Measurements from ENCODE around the gene C2CD3.
"Not testable (repeated sequence)": the region's sequence is repeated elsewhere in the genome, so short reads cannot be mapped to it uniquely, and the experiment has no call there.

The C2CD3 gene

DNA sequence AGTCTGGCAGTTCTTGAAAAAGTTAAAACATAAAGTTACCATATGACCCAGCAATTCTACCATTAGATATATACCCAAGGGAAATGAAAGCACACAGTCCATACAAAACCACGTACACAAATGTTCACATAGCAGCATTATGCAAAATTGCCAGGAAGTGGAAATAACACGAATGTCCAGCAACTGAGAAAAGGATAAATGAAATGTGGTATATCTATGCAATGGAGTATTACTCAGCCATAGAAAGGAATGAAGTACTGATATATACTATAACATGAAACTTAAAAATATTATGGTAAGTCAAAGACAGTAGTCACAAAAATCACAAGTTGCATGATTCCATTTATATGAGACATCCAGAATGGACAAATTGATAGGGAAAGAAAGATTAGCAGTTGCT lies 57.9 kb downstream of the C2CD3 start:
- no peak for DNase-seq (ENCODE audit: low spot score)

DNA sequence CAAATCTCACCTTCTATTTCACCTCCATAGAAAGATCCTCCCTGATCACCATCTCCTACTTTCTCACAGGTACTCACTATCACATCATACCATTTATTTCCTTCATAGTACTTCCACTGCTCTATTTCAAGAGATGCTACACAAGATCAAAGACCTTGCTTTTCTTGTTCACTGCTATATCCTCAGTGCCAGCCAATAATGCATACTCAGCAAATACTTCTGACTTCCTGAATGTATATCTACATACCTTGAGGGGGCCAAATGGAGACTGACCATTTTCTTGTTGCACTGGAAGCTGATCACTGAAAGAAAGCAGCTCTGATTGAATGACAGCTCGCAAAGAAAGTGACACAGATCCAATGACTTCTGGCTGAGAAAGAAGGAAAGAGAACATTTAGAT lies 64.7 kb downstream of the C2CD3 start:
- no peak for DNase-seq (ENCODE audit: low spot score)

DNA sequence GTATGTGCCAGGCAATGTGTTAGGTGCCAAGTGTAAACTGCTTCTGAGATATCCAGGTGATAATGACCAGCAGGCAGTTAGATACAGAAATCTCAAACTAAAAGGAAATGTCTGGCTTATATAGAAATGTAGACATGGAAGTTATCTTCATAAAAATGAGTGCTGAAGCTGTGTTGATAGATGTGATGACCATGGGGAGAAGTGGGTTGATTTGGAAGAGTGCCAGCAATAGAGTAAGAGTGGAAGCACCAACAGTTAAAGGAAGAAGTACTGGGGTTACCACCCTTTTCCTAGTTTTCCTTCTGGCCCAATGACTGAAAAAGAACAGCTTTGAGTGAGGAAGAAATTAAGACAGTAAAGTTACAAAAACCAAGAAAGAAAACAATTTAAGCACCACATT lies 68.5 kb downstream of the C2CD3 start:
- DNase-seq (ENCODE audit: low spot score) = no peak

DNA sequence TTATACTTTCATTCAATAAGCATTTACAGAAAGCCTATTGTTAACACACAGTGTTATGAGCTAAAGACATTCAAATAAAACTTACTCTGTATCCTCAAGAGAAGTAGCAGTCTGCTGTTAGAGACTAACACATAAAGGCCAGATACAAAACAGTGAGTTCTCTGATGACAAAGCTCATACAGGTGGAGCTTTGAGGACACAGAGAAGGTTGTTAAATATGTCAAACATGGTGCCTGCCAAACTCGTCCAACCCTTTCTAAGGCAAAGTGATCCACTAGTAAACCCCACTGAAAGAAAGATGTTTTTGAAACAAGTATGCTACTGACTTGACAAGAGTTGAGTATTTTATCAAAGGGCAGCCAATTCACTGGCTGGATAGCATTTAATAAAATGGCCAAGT lies 70.1 kb downstream of the C2CD3 start:
- DNase-seq (ENCODE audit: low spot score) = no peak

DNA sequence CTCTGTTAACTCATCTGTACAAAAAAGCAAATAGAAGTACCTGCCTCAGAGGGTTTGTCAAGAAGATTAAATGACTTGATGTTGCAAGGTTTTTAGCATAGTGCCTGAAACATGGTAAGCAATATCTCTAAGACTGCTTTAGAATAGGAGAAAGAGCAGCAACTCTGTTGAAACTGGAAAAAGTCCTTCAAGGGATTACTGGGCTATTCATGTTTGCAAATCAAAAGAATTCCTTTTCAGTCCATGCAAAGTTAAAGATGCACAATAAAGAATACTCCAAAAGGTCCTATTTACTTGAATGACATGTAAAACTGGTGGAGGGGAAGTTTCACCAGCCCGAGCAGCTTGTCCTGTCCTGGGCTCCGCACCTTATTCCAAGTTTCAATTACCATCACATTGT lies 70.6 kb downstream of the C2CD3 start:
- DNase-seq (ENCODE audit: low spot score) = no peak

DNA sequence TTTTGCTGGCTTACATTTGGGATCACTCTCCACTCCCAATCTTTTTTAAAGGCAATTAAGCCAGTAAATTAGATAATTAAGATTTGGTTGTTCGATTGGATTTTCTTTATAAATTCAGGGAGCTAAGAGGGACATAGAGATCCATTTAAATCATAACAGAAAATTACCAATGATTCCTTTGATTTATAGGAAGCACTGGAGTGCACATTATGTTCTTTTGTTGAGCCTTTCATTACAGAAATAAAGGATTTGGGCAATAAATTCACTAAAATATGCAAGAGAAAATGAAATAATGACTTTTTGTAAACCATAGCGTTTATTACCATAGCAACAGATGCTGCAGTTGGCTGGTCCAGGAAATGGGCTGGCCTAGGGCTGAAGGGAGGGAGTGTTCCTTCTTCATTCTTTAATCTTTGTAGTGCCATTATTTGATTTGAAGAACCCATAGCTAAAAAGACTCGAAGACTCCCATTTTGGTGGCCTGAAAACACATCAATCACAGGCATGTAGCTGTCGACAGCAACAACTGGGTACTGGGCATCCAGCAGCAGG lies 73.0 kb downstream of the C2CD3 start:
- no peak for DNase-seq (ENCODE audit: low spot score)

DNA sequence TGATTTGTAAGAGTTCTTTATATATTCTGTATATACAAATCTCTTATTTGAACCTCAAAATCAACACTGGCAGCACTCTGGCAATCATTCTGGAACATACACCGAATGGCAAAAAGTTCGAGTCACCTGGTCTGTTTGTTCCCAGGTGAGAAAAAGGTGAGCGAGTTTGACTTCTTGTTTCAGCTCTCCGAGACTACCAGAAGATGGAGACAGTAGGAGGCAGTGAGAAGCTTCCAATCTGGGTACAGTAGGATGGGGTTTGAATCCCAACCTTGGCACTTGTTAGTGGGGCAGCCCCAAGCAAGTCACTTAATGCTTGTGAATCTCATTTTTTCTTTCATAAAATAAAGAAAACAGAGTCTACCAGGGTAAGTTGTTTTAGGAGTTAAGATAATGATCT lies 76.4 kb downstream of the C2CD3 start:
- no peak for DNase-seq (ENCODE audit: low spot score)

DNA sequence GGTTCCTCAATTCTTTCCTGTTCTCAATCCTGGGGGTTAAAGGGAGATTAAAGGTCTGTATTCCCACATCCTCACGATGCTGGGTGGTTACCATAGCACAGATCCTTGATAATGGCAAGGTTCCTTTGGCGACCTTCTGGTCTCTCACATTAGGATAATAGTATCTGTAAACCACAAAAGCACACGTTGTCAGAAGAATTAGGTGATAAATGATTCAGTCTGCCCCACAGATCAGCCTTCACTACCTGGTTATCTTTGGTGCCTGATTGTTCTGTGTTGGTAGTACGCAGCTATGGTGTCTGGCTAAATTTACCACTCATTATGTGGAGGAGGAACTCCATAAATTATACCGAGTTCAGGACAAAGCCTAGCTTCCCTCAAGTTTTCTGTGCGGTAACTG lies 78.4 kb downstream of the C2CD3 start:
- DNase-seq (ENCODE audit: low spot score) = no peak

DNA sequence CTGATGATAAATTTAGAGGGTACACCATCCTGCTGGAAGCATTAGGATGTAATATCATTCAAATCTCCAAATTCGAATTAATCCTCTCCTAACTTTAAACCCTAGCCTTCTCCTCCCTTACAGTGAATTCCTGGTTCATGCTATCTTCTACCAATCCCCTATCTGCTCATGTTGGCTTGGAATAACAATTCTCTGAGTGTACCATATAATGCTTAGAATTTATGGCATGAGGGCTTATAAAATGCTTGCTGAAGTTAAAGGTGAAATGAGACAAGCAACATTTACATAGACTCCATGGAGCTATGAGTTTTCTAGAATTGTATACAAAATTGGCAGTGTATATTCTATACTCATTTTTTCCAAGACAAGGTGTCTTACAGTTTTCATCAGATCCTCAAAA lies 79.3 kb downstream of the C2CD3 start:
- no peak for DNase-seq (ENCODE audit: low spot score)

DNA sequence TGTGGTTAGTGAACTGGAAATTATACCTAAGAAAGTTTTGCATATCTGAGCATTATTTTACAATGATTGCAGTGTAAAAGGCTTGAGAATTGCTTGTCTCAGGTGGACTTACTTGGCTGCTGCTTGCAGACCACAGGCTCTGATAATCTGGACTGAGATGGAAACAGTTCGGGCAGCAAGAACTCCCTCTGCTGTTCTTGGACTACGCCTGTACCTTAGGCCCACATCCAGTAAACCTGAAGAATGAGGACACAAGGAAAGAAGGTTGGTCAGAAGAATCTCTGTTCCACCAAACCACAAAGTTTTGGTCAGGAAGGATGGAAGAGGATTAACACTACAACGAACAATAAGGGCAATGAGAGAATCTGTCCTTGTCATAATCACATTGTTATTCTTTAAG lies 80.1 kb downstream of the C2CD3 start:
- DNase-seq (ENCODE audit: low spot score) = peak; percentile 22

DNA sequence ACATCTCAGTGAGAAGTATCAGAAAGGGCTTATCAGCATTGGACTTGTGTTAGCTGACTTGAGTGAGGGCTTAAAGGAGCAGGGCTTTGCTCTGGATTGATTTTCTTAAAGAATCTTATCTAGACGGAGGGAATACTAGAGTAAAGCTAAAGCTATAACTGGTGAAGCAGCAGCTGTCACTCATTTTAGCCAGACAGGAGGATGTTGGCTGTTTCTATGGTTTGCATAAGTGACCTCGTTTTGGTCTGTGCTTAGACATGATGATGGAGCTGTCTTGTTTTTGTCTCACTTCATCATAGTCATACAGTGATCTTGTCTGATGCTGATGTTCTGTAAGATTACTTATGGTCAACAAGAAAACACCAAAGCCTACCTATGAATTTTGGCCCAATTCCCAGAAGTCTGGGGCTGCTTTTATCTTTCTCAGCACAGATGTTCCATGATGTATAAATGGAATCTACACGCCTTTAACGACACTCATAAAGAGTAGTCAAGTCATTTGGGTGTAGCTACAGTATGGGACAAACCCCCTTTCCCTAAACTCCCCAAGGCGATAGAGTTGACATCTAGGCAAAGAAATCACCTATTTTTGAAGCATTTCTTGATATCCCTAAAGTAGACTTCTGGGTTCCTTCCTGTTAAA lies 84.4 kb downstream of the C2CD3 start:
- DNase-seq (ENCODE audit: low spot score) = peak; percentile 22

DNA sequence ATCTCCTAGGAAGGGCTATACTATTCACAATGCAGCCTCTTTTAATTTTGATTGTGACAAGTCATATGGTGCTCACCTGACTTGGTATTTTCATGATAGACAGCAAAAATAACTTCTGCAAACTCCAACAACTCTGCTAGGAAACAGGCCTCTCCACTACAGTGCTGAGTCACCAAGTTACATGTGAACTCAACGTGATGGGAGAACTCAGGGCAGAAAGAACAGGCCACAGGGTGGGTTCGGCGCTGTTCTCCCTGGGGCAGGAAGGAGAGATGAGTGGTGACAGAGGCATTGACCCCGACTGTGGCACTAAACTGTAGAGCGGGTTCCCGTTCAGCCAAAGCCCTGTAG lies 85.3 kb downstream of the C2CD3 start:
- no peak for DNase-seq (ENCODE audit: low spot score)

DNA sequence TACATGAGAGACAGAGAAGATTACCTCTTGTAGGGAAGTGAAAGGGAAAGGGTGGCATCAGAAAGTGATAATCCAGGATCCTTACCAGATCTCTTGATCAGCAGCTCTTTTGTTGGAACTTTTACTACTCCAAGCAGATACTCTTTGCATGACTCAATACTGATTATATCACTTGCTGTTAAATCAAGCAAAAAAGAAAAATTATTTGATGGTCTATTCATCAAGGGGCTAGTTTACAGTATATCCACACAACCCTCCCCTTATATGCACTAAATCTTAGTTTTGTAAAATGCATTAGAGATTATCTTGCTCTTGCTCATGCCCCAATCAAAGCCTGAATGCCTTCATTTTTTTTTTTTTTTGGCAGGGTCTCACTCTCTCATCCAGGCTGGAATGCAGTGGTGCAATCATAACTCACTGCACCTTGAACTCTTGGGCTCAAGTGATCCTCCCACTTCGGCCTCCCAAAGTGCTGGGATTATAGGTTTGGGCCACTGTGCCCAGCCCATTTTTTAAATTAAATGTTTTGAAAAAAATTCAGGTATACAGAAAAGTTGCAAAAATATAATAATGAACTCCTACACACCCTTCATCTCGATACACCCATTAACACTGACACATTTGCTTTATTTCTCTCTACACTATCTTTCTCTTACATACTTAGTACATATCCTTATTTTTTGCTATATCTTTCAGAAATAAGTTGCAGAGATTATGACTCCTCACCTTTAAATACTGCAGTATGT lies 85.8 kb downstream of the C2CD3 start:
- DNase-seq (ENCODE audit: low spot score) = no peak

DNA sequence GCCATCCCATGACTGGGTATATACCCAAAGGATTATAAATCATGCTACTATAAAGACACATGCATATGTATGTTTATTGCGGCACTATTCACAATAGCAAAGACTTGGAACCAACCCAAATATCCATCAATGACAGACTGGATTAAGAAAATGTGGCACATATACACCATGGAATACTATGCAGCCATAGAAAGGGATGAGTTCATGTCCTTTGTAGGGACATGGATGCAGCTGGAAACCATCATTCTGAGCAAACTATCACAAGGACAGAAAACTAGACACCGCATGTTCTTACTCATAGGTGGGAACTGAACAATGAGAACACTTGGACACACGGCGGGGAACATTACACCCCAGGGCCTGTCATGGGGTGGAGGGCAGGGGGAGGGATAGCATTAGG lies 86.9 kb downstream of the C2CD3 start:
- DNase-seq (ENCODE audit: low spot score) = not testable (repeated sequence)

DNA sequence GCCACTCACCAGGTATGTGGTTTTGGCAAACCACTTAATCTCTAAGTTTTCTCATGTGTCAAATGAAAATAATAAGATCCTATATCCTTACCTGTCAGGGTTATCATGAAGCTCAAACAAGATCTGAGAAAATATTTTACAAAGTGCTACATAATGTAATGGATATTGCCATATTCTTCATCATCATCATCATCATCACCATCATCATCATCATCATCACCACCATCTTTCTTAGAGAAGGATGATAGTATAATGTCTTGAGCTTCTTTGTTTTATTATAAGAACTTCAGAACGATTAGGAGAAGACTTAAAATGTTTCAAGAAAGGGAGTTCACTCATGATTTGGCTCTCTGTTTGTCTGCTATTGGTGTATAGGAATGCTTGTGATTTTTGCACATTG lies 89.4 kb downstream of the C2CD3 start:
- no peak for DNase-seq (ENCODE audit: low spot score)

DNA sequence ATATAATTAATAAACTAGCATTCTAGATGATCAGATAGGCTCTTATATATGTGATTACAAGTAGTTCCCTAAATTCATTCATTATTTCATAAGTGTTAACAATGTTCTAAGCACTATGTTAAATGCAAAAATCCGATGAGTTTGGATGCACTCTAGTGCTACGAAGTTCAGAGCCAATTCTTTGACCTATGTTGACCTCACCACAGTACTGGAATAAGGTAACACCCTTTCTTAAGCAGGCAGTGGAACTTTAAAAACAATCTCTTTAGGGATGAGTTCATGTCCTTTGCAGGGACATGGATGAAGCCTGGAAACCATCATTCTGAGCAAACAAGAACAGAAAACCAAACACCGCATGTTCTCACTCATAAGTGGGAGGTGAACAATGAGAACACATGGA lies 93.6 kb downstream of the C2CD3 start:
- no peak for DNase-seq (ENCODE audit: low spot score)

DNA sequence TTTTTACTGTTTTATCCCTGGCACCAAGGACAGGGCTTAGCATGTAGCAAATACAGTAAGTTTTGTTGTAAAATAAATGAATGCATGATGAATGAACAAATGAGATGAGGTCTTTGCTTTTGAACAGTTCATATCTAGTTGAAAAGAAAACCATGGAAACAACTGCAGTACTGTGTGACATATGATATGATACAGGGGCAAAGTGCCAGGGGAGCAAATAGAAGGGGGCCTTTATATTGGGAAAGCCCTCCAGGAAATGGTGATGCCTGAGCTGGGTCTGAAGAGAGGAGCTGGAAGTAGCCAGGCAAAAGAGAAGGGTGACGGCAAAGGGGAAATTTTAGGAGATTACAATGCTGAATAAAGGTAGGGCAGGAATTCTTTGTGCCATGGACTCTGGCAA lies 98.1 kb downstream of the C2CD3 start:
- DNase-seq (ENCODE audit: low spot score) = no peak

DNA sequence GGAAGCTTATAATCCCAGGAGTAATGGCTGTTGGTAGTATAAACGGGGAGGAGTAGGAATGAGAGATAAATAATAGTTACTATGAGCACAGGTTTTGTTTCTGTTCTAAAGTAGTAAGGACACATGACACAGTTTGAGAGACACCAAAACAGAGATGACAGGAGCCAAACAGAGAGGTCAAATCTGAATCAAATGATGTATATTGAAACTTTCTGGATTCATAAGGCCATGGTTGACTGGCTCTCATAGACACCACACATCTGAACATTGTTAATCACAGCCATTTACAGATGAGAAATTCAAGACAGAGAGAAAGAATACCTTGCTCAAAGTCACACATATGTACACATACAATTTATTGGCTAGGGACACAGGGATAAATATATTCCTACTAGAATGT lies 98.5 kb downstream of the C2CD3 start:
- DNase-seq (ENCODE audit: low spot score) = no peak

DNA sequence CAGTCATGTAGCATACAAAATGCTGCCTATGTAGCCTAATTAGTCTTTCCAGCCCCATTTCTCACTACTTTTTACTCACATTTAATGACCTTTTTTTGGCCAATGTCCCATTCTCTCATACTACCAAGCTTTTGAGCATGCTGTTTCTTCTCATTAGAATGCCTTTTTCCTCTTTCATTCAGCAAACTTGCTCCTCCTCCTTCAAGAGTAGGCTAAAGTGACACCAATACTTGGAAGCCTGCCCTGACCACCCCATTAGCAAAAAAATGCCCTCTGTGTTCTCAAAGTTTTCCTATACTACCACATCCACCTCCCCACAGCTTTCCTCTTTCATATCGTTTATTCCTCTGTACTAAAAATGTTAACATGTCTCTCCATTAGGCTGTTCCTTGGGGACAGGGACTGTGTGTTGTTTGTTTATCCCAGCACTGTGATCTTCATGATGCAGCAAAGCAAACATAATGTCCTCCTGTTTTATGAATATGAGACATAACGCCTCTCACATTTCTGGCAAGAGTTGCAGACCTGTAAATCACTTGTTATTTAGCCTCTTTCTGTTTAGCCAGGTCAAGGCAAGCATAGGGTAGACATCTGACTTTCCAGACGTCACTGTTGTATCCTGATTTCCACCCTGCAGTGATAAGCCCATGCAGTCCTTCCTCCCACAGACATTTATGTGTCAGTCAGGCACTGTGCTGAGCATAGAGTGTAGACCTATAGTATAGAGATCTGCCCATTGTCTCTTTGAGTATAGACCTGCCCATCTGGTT lies 99.9 kb downstream of the C2CD3 start:
- no peak for DNase-seq (ENCODE audit: low spot score)

DNA sequence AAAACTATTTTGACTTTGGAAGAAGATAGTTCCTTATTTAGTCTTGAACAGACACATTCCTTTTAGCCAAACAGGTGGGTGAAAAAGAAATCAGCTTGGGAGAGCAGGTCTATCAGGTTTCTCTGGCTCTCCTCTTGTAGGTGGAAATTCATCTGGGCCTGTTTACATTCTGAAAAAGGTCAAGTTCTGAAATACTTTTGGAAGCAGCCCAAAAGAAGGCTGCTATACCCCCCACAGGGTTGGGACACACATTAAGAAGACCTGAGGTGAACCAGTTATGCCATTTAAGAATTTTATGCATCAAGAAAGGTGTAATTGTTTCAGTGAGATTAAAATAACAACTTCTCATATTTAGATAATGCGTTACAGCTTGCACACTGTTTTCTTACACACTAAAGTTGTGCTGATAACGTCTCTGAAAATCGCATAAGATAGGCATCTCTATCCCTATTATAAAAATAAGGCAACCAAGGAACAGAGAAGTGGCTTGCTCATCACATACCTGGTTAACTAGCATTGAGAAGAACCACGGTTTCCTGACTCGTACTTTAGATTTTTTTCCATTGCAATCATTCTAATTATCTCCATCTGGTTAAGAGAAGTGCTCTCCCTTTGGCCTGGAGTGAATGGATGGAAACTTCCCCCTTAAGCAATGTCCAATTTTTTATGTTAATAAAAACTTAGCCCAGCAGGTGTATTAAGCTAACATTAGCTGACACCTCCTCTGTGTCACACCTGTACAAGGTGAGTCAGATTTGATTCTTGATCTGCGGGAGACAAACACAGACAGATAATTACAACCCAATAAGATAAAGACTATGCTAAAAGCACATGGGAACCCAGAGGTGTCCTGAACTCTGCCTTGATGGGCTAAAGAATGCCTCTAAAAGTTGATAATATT lies 101.4 kb downstream of the C2CD3 start:
- no peak for DNase-seq (ENCODE audit: low spot score)

DNA sequence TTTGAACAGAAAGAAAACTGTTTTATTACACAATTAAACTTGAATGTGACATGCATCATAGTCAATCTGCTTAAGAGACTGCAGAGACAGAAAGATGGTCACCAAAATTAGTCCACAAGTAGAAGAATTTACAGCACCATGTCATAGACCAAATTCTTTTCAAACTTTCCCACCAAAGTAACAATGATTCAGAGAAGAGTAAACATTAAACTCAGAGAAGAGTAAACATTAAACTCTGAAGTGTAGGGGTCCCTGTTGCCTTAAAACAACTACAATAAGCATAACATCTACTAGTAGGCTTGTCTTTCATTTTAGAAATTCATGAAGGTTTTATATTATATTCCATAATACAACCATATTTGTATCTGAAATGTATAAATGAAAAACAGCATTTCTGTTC lies 104.1 kb downstream of the C2CD3 start:
- not testable (repeated sequence) for DNase-seq (ENCODE audit: low spot score)

DNA sequence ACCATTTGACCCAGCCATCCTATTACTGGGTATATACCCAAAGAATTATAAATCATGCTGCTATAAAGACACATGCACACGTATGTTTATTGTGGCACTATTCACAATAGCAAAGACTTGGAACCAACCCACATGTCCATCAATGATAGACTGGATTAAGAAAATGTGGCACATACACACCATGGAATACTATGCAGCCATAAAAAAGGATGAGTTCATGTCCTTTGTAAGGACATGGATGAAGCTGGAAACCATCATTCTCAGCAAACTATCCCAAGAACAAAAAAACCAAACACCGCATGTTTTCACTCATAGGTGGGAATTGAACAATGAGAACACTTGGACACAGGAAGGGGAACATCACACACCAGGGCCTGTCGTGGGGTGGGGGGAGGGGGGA lies 105.3 kb downstream of the C2CD3 start:
- not testable (repeated sequence) for DNase-seq (ENCODE audit: low spot score)
